ENCODE measurements around the gene SCMH1.

DNA sequence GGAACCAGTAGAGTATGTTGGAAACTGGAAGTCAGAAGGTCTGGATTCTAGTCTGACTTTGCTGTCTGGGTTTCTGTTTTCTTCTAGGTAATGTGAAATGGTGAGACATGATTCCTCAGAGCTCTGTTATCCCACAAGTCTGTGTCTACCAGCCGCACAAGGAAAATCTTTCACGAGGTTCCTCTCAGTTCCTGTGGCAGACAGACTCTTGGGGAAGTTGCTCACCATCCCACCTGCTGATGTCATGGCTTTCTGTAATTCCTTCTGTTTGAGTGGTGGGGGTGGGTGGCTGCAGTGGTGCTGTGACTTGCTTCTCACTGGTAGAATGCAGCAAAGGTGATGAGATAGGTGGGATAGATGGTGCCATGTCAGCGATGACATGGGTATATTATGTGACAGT lies 17.1 kb upstream of the SCMH1 start:
- TF ChIP-seq, protein P1, sequence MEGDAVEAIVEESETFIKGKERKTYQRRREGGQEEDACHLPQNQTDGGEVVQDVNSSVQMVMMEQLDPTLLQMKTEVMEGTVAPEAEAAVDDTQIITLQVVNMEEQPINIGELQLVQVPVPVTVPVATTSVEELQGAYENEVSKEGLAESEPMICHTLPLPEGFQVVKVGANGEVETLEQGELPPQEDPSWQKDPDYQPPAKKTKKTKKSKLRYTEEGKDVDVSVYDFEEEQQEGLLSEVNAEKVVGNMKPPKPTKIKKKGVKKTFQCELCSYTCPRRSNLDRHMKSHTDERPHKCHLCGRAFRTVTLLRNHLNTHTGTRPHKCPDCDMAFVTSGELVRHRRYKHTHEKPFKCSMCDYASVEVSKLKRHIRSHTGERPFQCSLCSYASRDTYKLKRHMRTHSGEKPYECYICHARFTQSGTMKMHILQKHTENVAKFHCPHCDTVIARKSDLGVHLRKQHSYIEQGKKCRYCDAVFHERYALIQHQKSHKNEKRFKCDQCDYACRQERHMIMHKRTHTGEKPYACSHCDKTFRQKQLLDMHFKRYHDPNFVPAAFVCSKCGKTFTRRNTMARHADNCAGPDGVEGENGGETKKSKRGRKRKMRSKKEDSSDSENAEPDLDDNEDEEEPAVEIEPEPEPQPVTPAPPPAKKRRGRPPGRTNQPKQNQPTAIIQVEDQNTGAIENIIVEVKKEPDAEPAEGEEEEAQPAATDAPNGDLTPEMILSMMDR (IDR thresholded peaks at IDR 0.05; ENCODE audit: poor library complexity) = no peak
- no peak for TF ChIP-seq EZH2phosphoT487 (IDR thresholded peaks at IDR 0.05; ENCODE audit: low read depth, severe bottlenecking, unreplicated experiment)

All from hepatocyte (in vitro differentiated cells).